MM.1S (cell line): ENCODE data around the gene ZNF236.
A peak's percentile ranks its signal among the peaks of the same experiment; 100 is the strongest.
"Not testable (repeated sequence)": the region's sequence is repeated elsewhere in the genome, so short reads cannot be mapped to it uniquely, and the experiment has no call there.

Experiments
- DNase-seq: peaks from one replicate; pipeline ENCODE4 v3.0.0-alpha.2; 2015
- H2AFZ ChIP-seq: fragments of 300-600 bp; sonication (generic); 2 replicates; pipeline ENCODE4 v1.6.0; 2016; ENCODE audit warnings: antibody characterized with exemption, low read length
- H3F3A ChIP-seq: fragments of 300-600 bp; sonication (generic); 2 replicates; pipeline ENCODE4 v1.6.1; 2016; ENCODE audit warnings: mild to moderate bottlenecking, antibody characterized with exemption, low read length, moderate library complexity, mixed read lengths; ENCODE audit not compliant: insufficient read depth
- H3K27ac ChIP-seq: fragments of 300-600 bp; sonication (generic); 2 replicates; pipeline ENCODE4 v1.5.1; 2016; ENCODE audit warnings: mild to moderate bottlenecking, low read length
- H3K27me3 ChIP-seq: fragments of 300-600 bp; sonication (generic); replicated peaks from 2 replicates; pipeline ENCODE4 v1.6.0; 2016; ENCODE audit warnings: low read length; ENCODE audit not compliant: insufficient read depth
- H3K36me3 ChIP-seq: fragments of 300-600 bp; sonication (generic); replicated peaks from 2 replicates; pipeline ENCODE4 v1.6.1; 2016; ENCODE audit warnings: mild to moderate bottlenecking, low read length, mixed read lengths; ENCODE audit not compliant: insufficient read depth
- H3K4me1 ChIP-seq: fragments of 300-600 bp; sonication (generic); 2 replicates; pipeline ENCODE4 v1.6.1; 2016; ENCODE audit warnings: low read length, mixed read lengths
- H3K4me2 ChIP-seq: fragments of 300-600 bp; sonication (generic); 2 replicates; pipeline ENCODE4 v1.6.0; 2016; ENCODE audit warnings: low read depth, low read length
- H3K4me3 ChIP-seq: fragments of 300-600 bp; sonication (generic); 2 replicates; pipeline ENCODE4 v1.5.1; 2016; ENCODE audit warnings: low read length, mixed read lengths
- H3K79me2 ChIP-seq: fragments of 300-600 bp; sonication (generic); 2 replicates; pipeline ENCODE4 v1.6.1; 2016; ENCODE audit warnings: mixed run types, low read length, mixed read lengths
- H3K9ac ChIP-seq: fragments of 300-600 bp; sonication (generic); 2 replicates; pipeline ENCODE4 v1.6.1; 2016; ENCODE audit warnings: low read length, mixed read lengths
- H3K9me2 ChIP-seq: fragments of 300-600 bp; sonication (generic); replicated peaks from 2 replicates; pipeline ENCODE4 v1.6.1; 2016; ENCODE audit warnings: mild to moderate bottlenecking, low read length, mixed read lengths; ENCODE audit not compliant: insufficient read depth
- H3K9me3 ChIP-seq: fragments of 300-600 bp; sonication (generic); replicated peaks from 2 replicates; pipeline ENCODE4 v1.6.1; 2016; ENCODE audit warnings: mild to moderate bottlenecking, low read length, mixed read lengths; ENCODE audit not compliant: insufficient read depth
- H4K20me1 ChIP-seq: fragments of 300-600 bp; sonication (generic); 2 replicates; pipeline ENCODE4 v1.6.1; 2016; ENCODE audit warnings: mild to moderate bottlenecking, low read length, moderate library complexity, mixed read lengths; ENCODE audit not compliant: insufficient read depth
- CTCF ChIP-seq: fragments of 300-600 bp; sonication (generic); IDR thresholded peaks from 2 replicates; pipeline ENCODE4 v1.5.1; 2016; ENCODE audit warnings: antibody characterized with exemption, low read length, mixed read lengths
- EZH2 ChIP-seq: fragments of 300-600 bp; sonication (generic); optimal IDR thresholded peaks from 2 replicates; pipeline ENCODE3; 2017; ENCODE audit warnings: low read depth, mild to moderate bottlenecking, antibody characterized with exemption, low read length, mixed read lengths
- EZH2phosphoT487 ChIP-seq: fragments of 300-600 bp; sonication (generic); IDR thresholded peaks from 2 replicates; pipeline ENCODE4 v1.6.1; 2018; ENCODE audit warnings: antibody characterized with exemption, low read length

The ZNF236 gene

GRCh38 chr18:76960528-76961035 lies 138.2 kb downstream of the ZNF236 start:
- Histone ChIP-seq H3K4me1 (peaks cover 10% of the 10 kb centered on the region; the same call in 1 of the 2 replicates), H3K79me2 (no peaks in the 10 kb centered on the region), H3K9me3 (no peaks in the 10 kb centered on the region), H3K4me3 (no peak overlapping the region), H3K27ac (no peak overlapping the region), H4K20me1 (no peaks in the 10 kb centered on the region), H3F3A (peaks cover 13% of the 10 kb centered on the region; the same call in 1 of the 2 replicates), H3K36me3 (no peaks in the 10 kb centered on the region), H2AFZ (no peak overlapping the region), H3K27me3 (no peaks in the 10 kb centered on the region), H3K4me2 (no peak overlapping the region), H3K9me2 (no peaks in the 10 kb centered on the region), H3K9ac (no peak overlapping the region)
- no peak for DNase-seq
- TF ChIP-seq EZH2phosphoT487 (no peak), EZH2 (no peak), CTCF (no peak)

GRCh38 chr18:76962851-76963250 lies 140.5 kb downstream of the ZNF236 start:
- Histone ChIP-seq H3K9ac (no peak overlapping the region), H2AFZ (no peak overlapping the region), H4K20me1 (no peaks in the 10 kb centered on the region), H3K79me2 (peaks cover 12% of the 10 kb centered on the region), H3K36me3 (no peaks in the 10 kb centered on the region), H3K27ac (no peak overlapping the region), H3K4me3 (no peak overlapping the region), H3F3A (peaks cover 13% of the 10 kb centered on the region; the same call in 1 of the 2 replicates), H3K27me3 (no peaks in the 10 kb centered on the region), H3K4me1 (peaks cover 10% of the 10 kb centered on the region; the same call in 1 of the 2 replicates), H3K9me2 (no peaks in the 10 kb centered on the region), H3K9me3 (no peaks in the 10 kb centered on the region), H3K4me2 (no peak overlapping the region)
- no peak for TF ChIP-seq CTCF
- no peak for TF ChIP-seq EZH2
- no peak for TF ChIP-seq EZH2phosphoT487
- DNase-seq, result no peak

- no peaks in the 10 kb centered on the region for H3K36me3 ChIP-seq
- H3K27ac ChIP-seq, result peak overlapping the region; percentile 37; the same call in 1 of the 2 replicates
- peaks cover 10% of the 10 kb centered on the region; the same call in 1 of the 2 replicates for H3K4me1 ChIP-seq
- peak; percentile 66 for DNase-seq
- H3K4me3 ChIP-seq, result no peak overlapping the region; the same call in 1 of the 2 replicates
- no peaks in the 10 kb centered on the region for H3K9me2 ChIP-seq
- peaks cover 12% of the 10 kb centered on the region for H3K79me2 ChIP-seq
- H4K20me1 ChIP-seq, result no peaks in the 10 kb centered on the region
- H3K9me3 ChIP-seq, result no peaks in the 10 kb centered on the region
- peaks cover 13% of the 10 kb centered on the region; the same call in 1 of the 2 replicates for H3F3A ChIP-seq
- no peak for TF ChIP-seq CTCF
- no peak for TF ChIP-seq EZH2
- TF ChIP-seq EZH2phosphoT487, result no peak
- H3K4me2 ChIP-seq, result peak overlapping the region; percentile 68; the same call in 1 of the 2 replicates
- H3K27me3 ChIP-seq, result no peaks in the 10 kb centered on the region
- H3K9ac ChIP-seq, result no peak overlapping the region
- no peak overlapping the region for H2AFZ ChIP-seq
Measured at GRCh38 chr18:76963936-76964335, 141.6 kb downstream of the ZNF236 start.

GRCh38 chr18:76965555-76966151 lies 143.3 kb downstream of the ZNF236 start:
- not testable (repeated sequence) for H3K27ac ChIP-seq, DNase-seq, H3K27me3 ChIP-seq, H3K9ac ChIP-seq, H3K4me2 ChIP-seq, H2AFZ ChIP-seq, H3K36me3 ChIP-seq, H3K9me3 ChIP-seq, H3K9me2 ChIP-seq, H4K20me1 ChIP-seq, H3K4me3 ChIP-seq, H3K4me1 ChIP-seq
- peaks cover 12% of the 10 kb centered on the region for H3K79me2 ChIP-seq
- peaks cover 13% of the 10 kb centered on the region; the same call in 1 of the 2 replicates for H3F3A ChIP-seq

GRCh38 chr18:76967299-76967698 lies 144.9 kb downstream of the ZNF236 start:
- H3K27me3 ChIP-seq, H4K20me1 ChIP-seq, H3K4me2 ChIP-seq, H3K9me2 ChIP-seq, H3K36me3 ChIP-seq, H3K27ac ChIP-seq, H3K9ac ChIP-seq, H2AFZ ChIP-seq, H3K9me3 ChIP-seq, H3K4me1 ChIP-seq, H3K4me3 ChIP-seq, DNase-seq: not testable (repeated sequence)
- peaks cover 12% of the 10 kb centered on the region for H3K79me2 ChIP-seq
- H3F3A ChIP-seq, result peaks cover 13% of the 10 kb centered on the region; the same call in 1 of the 2 replicates
